Measurements from ENCODE around the gene RTP5. TPM values are rescaled to one million over a fixed set of nuclear protein-coding genes. Genes with fewer than 3 reads are reported as not detected.

The RTP5 gene
- total and polyA plus RNA-seq, 10 donors = 0.34 to 2.2 (median 0.86) TPM

- intact Hi-C loops (cut with DNase I; ENCODE audit: low total_unique reads) = no loop called here
- H3K4me3 ChIP-seq = peak overlapping the region in 1 of 8 donors; percentile 46
- no peak for DNase-seq
- no peaks in the 10 kb centered on the region for H3K36me3 ChIP-seq
- no peaks in the 10 kb centered on the region for H3K9me3 ChIP-seq
- no peak for TF ChIP-seq CTCF (IDR thresholded peaks at IDR 0.05 in 8 of 11, conservative IDR thresholded peaks at IDR 0.05 in 3 of 11)
- TF ChIP-seq POLR2AphosphoS5 (IDR thresholded peaks at IDR 0.05) = no peak
- no peak for TF ChIP-seq POLR2A (IDR thresholded peaks at IDR 0.05)
- H3K27ac ChIP-seq = peak overlapping the region in 2 of 8 donors; percentile 48 to 85
- WGBS, 5 donors = 88 to 94% (median 90%) methylated on average over 3 of the region's 3 CpGs
- H3K27me3 ChIP-seq (replicated peaks in 1 of 7) = peaks cover 0 to 90% (median 35%) of the 10 kb centered on the region in 7 donors
- peaks cover under 1 to 75% (median 38%) of the 10 kb centered on the region in 6 donors for H3K4me1 ChIP-seq
Observed at GRCh38 chr2:241865416-241865956, 4.0 kb upstream of the RTP5 start.

GRCh38 chr2:241865957-241866789 lies 3.4 kb upstream of the RTP5 start:
- Histone ChIP-seq H3K36me3 (no peaks in the 10 kb centered on the region), H3K27ac (peak overlapping the region in 4 of 8 donors; percentile 69 to 85 (median 78)), H3K9me3 (no peaks in the 10 kb centered on the region), H3K4me3 (peak overlapping the region in 1 of 8 donors; percentile 46), H3K27me3 (replicated peaks in 1 of 7) (peaks cover 0 to 91% (median 35%) of the 10 kb centered on the region in 7 donors), H3K4me1 (peaks cover 0 to 77% (median 43%) of the 10 kb centered on the region in 6 donors)
- DNase-seq = no peak
- TF ChIP-seq POLR2A (IDR thresholded peaks at IDR 0.05) (no peak), POLR2AphosphoS5 (IDR thresholded peaks at IDR 0.05) (no peak), CTCF (IDR thresholded peaks at IDR 0.05 in 8 of 11, conservative IDR thresholded peaks at IDR 0.05 in 3 of 11) (no peak)
- WGBS, 5 donors = 15 to 25% (median 21%) methylated on average over 19 to 31 of the region's 31 CpGs
- intact Hi-C loops (cut with DNase I; ENCODE audit: low total_unique reads) = no loop called here

GRCh38 chr2:241866790-241867645 lies 2.5 kb upstream of the RTP5 start:
- Histone ChIP-seq H3K36me3 (no peaks in the 10 kb centered on the region), H3K27ac (peak overlapping the region in 6 of 8 donors; percentile 13 to 85 (median 73)), H3K4me3 (peak overlapping the region in 1 of 8 donors; percentile 46), H3K9me3 (no peaks in the 10 kb centered on the region), H3K4me1 (peaks cover 0 to 85% (median 49%) of the 10 kb centered on the region in 6 donors), H3K27me3 (replicated peaks in 1 of 7) (peaks cover 0 to 96% (median 35%) of the 10 kb centered on the region in 7 donors)
- intact Hi-C loops (cut with DNase I; ENCODE audit: low total_unique reads) = no loop called here
- 43 to 46% (median 44%) methylated on average over 24 to 33 of the region's 33 CpGs for WGBS, 5 donors
- TF ChIP-seq POLR2A (IDR thresholded peaks at IDR 0.05) (no peak), POLR2AphosphoS5 (IDR thresholded peaks at IDR 0.05) (no peak), CTCF (IDR thresholded peaks at IDR 0.05 in 8 of 11, conservative IDR thresholded peaks at IDR 0.05 in 3 of 11) (no peak)
- no peak for DNase-seq
